GM20431 (cell line): ENCODE data around the gene PIMREG.
"Not testable (repeated sequence)": the region's sequence is repeated elsewhere in the genome, so short reads cannot be mapped to it uniquely, and the experiment has no call there.

ENCODE experiments used
- in situ Hi-C: fragments of 300-500 bp; cut with MseI, MboI; formaldehyde crosslinking; loops from one replicate; pipeline ENCODE4 v1.15.0; 2020; ENCODE audit warnings: low sequenced_read_pairs; ENCODE audit not compliant: unreplicated experiment

The PIMREG gene

DNA sequence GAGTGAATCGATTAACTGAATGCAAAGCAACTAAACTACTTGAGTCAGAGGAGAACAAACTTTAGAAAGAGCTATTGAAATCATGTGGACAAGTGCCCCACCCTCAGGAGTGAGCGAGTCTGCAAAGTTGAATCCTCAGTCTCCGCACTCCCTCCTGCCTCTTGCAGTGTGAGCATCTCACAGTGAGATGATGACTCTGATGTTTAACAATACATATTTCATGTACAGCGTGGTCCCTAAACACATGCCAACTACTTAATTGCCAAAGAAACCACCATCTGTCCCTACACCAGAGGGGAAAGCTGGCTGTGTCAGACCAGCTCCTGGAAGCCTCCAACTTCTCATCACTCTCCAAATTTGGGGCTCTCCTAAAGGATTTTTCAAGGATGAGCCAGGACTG is 31.2 kb downstream of the PIMREG start:
- in situ Hi-C loops = no loop called here

DNA sequence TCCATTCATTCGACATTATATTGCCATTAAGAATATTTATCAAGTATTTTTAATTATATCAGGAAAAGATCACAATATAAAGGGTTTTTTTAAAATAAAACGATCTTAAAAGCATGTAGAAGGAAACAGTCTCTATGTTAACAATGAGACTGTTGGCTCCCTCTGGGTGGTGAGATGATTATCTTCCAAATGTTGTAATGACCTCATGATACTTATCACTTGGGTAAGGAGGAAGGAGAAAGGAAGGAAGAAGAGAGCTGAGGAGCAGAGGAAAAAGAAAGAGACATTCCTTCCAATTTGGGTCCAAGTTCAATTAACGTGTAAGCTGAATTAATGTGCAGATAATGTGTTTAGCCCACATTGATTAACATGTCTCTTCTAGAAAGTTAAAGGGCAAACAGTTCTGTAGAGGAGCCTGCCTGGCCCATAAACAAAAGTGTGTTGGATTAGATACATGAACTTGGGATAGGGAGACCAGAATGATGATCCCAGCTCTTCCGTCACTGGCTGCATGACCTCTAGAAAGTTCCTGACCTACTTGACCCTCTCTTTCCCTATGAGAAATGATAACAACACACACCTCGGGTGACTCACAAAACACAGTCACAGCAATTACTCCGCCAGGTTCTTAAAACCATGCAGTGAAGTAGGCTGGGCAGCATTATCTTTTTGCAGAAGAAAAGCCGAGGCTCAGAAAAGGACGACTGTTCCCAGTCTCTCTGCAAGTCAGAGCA is 32.0 kb downstream of the PIMREG start:
- in situ Hi-C loops = no loop called here

DNA sequence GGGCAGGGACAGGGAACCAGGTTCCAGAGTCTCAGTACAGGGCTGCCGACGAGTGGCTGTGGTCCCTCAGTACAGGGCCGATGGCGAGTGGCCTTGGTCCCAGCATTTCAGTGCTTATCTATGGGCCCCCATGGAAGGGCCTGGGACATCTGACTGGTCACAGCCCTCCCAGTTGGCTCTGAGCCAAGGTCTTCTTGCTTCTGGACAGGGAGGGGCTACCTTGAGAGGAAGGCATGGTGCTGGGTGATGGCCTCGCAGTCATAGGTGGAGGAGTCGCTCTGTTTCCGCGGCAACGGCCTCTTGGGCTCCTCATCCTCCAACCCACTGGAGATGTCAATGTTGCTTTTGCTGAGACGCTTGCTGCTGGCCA is 32.5 kb downstream of the PIMREG start:
- in situ Hi-C loops = no loop called here

DNA sequence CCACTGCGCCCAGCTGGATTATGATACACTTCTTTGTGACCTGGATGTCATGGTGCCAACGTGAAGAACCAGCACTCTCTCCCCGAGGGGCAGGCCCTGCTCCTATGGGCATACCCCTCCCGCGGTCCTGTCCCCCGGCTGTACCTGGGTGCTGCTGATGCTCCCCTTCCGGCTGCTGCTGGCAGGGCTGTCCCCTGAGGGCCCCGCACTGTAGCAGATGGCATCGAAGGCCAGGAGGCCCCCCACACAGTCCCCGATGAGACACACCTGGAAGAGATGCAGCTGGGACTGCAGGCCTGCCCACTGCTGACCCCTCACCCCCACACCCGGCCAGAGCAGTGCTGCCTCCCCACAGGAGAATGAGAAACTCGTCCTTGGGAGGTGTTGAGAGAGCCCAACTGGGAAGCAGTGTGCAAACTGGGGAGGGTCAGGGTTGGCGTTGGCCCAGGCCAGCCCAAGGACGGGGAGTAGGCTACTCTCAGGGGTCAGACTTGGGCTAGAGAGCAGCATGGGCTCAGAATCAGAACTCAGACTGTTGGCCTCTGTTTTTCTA is 33.7 kb downstream of the PIMREG start:
- in situ Hi-C loops = no loop called here

DNA sequence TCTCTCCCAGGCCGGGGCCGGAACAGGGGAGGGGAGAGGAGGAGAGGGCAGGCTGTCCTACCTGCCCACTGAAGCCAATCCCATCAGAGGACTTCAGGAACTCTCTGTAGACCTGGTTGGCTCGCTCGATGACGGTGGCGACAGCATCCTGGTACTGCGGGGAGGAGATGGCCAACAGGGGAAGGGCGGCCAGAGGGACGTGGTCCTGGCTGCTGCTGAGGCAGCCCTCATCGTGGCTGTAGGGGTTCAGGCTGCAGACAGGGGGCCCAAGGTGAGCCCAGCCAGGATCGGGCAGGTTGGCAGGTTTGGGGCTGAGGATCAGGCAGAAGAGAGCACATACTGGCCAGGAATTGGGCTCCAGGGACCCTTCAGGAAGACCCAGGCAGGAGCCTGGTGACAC is 34.2 kb downstream of the PIMREG start:
- in situ Hi-C loops = no loop called here

DNA sequence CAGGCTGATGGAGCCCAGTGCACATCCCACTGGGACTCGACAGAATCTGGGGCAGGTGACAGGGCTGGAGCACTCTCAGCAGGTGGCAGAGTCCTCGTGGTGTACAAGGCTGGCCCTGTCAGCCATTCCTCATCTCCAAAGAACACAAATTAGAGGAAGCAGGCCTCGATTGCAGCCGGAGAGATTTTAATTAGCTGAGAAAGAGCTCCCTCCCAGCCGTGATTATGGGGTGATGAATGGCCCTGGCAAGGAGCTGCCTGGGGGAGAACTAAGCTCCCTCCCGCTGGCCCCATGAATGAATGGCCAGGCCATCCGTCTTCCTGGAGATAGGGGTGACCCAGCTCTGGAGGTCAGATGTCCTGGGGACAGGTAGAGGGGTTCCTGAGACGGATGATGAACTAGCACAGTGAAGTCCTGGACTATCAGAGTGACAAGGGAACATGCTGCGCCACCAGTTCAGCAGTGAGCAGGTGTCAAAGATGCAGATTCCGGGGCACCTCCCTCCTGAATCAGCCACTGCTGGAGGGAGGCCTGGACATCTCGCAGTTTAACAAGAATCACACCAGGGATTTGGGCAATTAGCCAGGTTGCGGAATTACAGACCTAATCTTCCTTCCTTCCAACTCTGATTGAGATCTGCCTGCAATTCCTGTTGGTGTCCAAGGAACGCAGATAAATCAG is 35.5 kb downstream of the PIMREG start:
- in situ Hi-C loops = no loop called here

DNA sequence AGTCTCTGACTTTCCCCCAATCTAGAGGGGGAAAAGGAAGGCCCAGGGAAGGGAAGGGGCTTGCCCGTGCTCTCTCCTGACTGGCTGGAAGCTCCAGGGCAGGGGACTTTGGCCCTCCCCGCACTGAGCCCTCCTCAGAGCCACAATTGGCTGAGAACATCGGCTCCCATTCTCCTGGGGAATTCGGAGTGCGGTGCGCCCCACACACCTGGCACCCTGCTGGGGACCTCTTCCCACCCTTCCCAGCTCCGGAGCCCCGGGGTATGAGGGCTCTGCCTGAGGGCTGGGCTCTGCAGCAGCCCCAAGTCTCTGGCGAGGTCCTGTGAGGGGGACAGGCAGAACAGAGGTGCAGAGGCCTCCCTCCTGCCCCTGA is 36.0 kb downstream of the PIMREG start:
- in situ Hi-C loops = no loop called here

DNA sequence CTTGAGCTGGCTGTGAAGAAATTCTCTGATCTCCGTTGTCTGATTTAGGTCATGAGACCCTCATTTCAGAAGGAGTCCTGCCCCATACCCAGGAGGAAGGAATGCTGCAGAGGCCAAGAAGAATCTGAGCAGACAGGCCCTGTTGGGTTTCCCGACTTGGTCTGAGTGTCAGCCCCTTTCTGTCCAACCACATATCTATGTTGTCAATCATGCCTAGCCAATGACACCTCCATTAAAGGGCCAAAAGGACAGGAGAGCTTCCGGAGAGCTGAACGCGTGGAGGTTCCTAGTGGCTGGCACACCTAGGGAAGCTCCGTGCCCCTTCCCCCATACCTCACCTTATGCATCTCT is 37.8 kb downstream of the PIMREG start:
- in situ Hi-C loops = no loop called here

DNA sequence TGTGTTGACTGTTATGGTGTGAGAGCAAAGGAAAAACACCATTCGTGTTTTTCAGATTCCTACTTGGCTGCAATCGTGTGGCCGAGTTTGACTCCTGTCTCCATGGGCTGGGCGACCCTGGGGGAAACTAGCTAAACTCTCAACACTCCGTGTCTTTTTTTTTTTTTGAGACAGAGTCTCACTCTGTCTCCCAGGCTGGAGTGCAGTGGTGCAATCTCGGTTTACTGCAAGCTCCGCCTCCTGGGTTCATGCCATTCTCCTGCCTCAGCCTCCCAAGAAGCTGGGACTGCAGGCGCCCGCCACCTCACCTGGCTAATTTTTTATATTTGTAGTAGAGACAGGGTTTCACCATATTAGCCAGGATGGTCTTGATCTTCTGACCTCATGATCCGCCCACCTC is 38.5 kb downstream of the PIMREG start:
- in situ Hi-C loops = not testable (repeated sequence)

DNA sequence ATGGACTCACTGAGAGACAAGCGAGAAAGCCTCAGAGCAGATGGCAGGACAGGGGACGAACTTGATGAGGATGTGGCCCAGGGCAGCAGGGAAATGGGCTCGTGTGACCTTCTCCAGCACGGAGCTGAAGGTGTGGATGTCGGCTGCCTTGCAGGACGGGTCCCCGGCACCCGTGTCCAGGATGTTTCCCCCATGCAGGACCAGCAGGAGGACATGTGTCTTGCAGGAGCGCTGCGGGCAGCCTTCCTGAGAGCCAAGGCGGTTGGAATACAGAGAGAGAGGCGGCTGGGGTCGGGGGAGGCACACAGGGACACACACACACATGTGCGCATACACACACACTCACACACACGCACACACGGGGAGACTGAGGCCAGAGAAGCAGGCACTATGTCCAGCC is 39.3 kb downstream of the PIMREG start:
- in situ Hi-C loops = no loop called here

DNA sequence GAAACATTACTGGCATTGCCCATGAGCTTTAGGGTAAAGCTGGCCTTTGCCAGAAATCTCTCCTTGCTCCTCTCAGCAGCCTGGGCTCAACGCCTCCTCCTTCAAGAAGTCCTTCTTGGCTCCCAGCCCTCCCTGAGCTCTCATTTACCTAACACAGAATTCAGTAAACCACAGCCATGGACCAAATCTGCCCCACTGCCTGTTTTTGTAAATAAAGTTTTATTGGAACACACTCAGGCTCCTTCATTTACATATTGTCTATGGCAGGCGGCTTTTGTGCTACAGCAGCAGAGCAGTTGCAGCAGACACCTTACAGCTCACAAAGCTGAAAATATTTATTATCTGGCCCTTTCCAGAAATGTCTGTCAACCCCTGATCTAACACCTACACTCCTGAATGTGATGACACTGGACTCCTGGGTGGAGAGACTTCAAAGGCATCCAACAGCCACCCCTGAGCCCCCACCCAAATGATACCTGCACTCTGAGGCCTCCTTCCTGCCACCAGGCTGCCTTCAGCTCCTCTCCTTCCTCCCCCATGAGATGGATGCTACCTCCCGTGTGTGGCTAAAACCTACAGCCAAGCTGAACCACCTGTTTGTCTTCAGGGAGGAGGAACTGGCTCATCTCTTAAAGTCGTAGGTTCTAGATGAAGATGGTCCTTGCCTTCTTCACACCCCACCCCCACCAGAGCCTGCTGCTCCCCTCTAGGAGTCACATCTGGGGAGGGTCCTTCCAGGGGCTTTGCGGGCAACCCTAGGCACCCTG is 41.6 kb downstream of the PIMREG start:
- in situ Hi-C loops = no loop called here

DNA sequence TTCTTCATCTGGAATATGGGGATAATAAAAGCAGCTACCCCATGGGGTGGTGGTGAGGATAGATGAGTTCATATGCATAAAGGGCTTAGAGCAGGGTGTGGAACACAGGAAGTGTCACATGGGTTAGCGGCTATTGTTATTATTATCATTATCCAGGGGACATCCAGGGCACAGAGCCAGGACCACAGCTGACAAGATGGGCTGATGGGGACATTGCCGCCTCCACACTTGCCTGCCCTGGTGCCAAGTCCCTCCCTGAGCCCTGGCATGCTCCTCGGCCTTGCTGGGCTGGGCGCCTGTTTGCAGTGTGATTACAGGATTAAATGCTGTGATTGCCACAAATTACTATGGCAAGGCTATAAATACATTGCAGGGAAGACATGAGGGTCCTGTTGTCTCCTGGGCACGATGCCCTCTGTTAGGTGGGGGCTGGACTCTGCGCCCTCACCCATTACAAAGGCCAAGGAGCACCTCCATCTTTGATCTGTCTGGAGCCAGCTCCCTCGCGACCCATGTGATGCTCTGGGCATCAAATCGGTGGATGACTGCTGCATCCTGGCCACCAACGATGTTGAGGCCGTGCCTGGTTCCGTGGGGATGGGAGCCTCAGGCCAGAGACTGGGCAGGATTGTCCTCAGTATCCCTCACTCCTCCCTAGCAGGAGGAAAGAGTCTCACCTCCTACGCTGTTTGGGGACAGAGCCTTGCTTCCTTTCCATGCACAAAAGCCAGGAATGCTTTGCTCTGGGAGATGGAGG is 43.2 kb downstream of the PIMREG start:
- in situ Hi-C loops = no loop called here

DNA sequence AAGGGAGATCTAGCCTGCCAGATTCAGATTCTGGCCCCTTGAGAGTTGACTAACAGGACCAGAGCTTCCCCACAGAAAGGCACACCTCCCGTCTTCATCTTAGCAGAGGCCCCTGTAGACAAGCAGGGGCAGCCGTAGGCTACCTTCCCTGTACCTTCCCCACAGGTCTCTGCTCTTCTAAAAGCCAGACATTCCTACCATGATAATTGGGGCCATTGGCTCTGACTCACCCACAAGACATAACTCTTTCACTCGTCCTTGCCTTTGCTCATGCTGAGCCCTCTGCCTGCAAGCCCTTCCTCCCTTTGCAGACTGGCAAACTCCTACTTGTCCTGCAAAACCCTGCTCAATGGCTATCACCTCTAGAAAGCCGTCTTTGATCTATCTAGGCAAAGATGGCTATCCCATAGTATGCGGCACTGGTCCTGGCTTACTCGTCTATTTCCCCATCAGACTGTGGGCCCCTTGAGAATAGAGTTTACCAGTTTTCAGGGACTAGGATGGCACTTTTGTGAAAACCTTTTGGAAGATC is 43.8 kb downstream of the PIMREG start:
- in situ Hi-C loops = no loop called here

DNA sequence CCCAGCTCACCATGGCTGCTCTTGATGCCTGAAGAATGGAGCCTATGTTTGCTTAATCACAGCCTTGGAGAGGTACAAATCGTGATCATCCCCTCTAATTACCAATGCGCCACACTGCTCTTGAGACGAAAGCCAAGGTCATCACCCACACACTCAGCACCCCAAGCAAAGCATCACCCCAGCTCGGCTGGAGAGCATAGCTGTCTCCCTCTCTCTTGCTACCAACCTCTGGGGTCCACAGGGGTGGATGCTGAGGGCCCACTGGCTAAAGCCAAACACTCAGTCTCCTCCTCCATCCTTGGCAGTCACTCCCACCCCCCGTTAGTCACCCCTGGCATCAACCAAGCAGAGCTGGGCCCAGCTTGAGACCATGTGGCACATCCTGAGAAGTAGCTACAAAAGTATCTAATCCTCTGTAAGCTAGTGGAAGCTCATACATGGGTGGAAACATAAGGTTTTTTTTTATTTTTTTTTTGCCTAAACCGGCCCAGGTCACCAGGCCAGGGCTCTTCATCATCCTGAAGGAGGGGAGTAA is 44.8 kb downstream of the PIMREG start:
- in situ Hi-C loops = no loop called here

DNA sequence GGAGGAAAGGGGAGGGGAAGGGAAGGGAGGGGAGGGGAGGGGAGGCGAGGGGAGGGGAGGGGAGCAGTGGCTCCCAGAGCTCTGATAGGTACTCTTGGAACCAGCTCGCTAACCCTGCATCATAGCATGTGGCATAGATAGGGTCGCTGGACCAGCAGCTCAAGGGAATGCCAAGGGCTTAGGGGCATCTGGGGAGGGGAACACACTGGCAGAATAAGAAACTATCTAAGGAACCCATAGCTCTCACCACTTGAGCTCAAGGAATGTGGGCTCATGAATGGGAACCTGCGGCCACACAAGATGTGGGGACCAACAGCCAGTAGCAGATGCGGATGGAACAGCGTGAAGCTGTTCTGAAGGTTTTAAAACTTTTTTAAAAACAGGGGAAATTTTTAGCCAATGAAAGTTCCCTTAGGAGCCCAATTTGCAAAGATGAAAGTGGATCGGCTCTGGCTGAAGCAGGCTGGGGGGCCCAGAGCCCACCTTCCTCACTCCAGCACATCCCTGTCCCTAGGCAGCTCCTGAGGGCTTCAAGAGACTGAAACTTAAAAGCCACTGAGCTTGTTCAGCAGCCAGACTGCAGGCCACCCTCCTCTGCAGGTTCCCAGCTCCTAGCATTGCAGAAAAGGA is 46.9 kb downstream of the PIMREG start:
- in situ Hi-C loops = no loop called here

DNA sequence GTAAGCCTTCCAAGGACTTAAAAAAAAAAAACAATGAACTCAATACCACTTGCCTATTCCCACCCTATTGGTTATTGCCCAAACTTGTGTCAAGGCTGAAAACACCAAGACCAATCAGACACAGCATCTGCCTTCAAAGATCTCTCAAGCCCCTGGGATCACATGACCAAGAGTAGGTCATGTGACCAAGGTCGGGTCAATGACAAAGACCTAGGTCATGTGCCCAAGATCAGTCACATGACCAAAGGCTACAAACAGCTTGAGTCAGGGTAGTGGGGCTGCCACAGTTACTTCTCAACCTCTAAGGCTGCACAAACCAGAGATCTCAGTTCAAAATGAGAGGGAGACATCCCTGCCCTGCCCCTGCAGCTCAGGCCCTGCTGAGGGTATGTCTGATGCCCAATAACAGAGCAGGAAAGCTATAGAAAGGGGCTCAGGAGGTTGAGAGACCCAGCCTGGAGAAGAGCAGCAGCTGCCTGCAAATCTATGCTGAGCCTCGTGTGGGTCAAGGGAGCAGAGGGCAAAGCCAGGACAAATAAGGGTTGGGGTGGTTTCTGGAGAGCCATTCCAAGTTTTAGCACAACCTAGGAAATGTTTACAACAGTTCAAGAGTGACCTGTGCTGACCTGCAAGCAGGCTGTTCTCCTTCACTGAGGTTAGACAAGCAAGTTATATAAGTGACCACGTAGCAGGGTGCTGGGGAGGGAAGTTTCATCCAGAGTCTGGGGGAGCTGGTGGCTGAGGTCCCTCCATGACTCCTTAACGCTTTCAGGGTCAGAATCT is 48.8 kb downstream of the PIMREG start:
- in situ Hi-C loops = no loop called here

DNA sequence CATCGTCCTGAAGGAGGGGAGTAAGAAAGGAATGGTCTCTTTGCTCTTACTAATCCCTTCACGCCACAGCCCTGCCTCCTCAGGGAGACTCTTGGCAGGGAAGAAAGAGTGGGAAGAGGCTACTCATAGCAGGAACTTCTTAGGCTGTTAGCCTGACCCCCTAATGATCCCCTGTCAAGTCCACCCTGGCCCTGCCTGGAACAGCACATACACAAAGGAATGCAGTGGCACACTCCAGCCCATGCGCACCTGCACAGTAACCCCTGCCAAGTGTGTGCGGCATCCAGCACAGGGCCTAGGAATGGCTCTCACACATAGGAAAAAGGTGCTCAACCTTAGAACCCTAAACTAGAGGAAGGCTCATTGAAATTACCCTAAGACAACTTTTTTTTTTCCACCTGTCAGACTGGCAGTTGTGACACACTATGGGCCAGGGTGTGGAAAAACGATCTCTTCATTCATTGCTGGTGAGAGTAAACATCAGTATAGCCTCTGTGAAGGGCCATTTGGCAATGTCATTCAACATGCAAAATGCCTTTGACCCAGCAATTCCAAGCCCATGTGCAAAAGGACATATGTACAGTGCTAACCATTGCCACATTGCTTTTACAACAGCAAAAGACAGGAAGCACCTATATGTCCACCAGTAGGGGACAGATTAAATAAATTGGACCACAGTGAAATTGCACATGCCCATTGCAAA is 50.1 kb downstream of the PIMREG start:
- in situ Hi-C loops = no loop called here

DNA sequence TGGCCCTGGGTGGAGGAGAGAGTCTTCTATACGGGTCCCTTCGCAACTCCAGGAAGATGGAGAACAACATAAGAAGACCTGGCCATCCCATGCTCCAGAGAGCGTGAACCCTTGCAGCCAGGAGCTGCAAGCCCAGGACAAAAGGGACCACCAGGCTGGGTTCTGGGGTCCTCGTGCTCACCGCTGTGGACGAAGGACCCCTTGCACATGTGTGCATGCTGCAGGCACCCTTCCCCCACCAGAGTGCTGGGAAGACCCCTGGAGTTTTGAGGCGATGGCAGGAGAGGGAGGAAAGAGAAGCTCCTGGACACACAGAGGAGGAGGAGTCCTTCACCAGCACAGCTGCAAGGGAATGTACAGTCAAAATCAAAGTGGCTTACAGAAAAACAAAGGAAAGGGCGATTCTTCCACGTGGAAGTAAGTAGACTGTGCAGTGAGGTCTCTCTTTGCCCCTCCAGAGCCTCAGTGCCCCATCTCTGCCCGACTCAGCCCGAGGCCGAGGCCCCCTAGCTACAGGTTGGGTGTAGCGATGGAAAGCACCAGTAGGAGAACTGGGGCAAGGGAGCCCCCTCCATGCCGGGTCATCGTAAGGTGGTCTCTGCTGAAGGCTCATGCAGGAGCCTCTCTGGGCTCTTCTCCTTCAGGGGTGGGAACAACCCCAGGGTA is 51.3 kb downstream of the PIMREG start:
- in situ Hi-C loops = no loop called here
